KG1 (cell line): ENCODE data around the gene CRHR1.
"Not testable (repeated sequence)": the region's sequence is repeated elsewhere in the genome, so short reads cannot be mapped to it uniquely, and the experiment has no call there.

Source experiments
- DNase-seq: peaks from one replicate; lab custom pipeline; 2025; lab: John Stamatoyannopoulos, UW

CRHR1 gene

DNA sequence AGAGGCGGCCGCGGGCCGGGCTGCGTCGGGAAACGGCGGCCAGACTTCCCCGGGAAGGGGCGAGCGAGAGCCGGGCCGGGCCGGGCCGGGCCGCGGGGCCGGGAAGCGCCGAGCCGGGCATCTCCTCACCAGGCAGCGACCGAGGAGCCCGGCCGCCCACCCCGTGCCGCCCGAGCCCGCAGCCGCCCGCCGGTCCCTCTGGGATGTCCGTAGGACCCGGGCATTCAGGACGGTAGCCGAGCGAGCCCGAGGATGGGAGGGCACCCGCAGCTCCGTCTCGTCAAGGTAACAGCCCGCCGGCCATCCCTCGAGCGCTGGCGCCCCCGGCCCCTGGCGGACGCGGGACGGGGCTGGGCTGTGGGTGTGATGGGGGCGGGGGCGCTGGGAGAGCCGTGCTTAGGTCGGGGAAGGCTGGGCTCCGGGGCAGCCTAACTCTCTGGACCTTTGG lies at the start of gene CRHR1:
Gene CRHR1 (plus strand): TSS at position 28 of the 448 bp plus-strand sequence. CDS start 225 bp downstream, at position 253.
- no peak for DNase-seq

- DNase-seq = no peak
These were observed 49.5 kb upstream of the CRHR1 start for GRCh38 chr17:45734598-45734997.

- no peak for DNase-seq
These were observed 48.6 kb upstream of the CRHR1 start for GRCh38 chr17:45735488-45735887.

DNA sequence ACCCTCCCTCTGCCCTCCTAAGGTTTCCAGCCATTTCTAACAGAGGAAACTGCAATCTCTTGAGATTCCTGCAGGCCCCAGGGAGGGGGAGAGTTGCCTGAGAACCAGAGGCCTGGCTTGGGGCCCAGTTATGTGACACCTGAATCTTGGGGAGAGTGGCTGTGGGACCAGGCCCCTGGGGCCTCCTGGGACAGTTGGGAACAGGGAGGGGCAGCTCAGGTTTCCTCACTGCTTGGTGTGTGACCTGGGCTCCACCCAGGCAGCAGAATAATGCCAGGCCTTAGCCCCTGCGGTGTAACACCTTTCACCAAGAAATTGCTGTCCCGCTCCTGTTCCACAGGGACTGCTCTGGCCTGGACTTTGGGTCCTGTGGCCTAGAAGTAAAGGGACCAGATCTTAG lies 44.3 kb upstream of the CRHR1 start:
- no peak for DNase-seq

DNA sequence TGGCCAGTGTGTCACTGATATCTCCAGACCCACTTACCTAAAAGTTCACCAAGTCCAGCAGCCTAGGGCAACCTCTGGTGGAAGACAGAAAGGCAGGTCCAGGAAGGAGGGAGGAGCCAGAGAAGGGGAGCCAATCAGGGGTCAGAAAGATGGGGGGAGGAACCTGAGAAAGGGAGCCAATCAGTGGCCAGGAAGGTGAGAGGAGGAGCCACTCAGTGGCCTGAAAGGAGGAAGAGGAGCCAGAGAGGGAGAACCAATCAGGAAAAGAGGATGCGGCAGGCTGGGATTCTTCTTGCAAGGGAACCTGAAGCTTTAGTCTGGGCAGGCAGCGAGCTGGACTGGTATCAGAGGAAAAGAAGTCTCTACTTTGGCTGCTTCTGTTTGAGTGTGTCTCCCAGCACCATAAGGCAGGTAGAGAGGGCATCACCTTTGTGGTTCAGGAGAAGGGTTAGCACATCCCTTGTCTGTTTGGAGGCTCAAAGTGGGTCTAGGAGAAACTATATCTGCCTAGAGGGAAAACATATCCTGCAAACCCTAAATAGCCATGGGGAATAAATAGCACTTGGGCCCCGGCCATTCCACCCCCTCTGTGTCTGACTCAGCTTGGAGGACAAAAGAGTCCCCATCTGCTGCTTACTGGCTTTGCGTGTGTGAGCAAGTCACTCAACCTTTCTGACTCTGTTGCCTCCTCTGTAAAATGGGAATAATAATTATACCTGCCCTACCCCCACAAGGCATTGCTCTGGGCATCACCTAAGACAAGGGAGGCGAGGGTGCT lies 43.4 kb upstream of the CRHR1 start:
- DNase-seq = no peak

- no peak for DNase-seq
These were observed 41.9 kb upstream of the CRHR1 start for GRCh38 chr17:45742251-45742650.

GRCh38 chr17:45743626-45744326 lies 40.3 kb upstream of the CRHR1 start:
- DNase-seq = no peak

- not testable (repeated sequence) for DNase-seq
These were observed 39.3 kb upstream of the CRHR1 start for GRCh38 chr17:45744826-45745225.

DNA sequence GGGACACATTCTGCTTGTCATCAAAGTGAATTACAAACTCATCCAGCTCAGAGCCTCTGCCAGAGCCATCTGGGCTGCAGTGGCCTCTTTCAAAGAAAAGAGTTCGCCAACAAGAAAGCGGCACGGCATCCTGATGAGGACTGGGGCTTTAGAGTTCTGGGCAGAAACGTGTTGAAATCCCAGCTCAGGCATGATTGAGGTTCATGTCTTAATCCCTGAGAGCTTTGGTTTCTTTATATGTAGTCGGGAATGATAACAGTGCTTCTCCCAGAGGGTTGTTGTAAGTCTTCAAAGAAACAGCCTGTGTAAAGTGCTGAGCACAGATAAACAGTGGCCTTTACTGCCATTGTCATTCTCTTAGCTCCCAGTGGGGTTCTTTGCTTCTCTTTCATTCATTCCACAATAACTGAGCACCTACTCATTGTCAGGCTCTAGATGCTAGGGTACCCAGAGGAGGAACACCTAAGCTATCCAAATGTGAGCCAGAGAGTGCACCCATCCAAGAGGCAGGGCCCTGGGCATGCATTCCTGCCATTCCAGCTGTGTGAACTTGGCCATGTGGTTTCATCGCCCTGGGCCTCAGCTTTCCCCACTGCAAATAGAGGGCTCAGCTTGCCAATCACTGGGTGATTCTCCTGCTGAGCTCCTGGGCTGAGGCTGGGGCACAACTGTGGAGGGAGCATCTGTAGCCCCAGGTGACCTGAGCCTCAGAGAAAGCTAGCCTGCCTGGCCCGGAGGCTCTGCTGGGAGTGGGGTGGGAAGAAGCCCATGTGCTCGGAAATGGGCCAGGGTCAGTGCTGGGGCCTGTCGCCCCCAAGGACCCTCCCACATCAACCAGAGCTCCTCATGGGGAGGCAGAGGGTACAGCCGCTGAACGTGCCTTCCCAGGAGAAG lies 38.3 kb upstream of the CRHR1 start:
- DNase-seq = no peak

DNA sequence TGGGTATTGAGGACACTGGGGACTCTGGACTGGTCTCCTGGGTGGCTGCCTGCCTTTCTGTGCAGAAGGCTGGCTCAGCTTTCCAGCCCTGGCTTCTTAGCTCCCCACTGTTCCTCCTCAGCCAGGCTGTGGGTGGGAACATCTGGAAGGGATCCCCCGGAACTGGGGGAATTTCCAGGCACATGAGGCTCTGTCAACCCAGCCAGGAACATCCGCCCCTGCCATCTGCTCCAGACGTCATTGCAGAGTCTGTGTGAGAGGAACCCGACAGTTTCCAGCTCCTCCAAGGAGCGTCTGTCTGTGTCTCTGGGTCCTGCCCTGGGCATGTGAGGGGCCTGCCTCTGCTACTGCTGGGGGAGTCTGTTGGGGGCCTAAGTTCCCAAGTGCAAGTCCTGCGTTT lies 36.2 kb upstream of the CRHR1 start:
- DNase-seq = no peak

- DNase-seq = no peak
These were observed 35.3 kb upstream of the CRHR1 start for GRCh38 chr17:45748731-45749310.

DNA sequence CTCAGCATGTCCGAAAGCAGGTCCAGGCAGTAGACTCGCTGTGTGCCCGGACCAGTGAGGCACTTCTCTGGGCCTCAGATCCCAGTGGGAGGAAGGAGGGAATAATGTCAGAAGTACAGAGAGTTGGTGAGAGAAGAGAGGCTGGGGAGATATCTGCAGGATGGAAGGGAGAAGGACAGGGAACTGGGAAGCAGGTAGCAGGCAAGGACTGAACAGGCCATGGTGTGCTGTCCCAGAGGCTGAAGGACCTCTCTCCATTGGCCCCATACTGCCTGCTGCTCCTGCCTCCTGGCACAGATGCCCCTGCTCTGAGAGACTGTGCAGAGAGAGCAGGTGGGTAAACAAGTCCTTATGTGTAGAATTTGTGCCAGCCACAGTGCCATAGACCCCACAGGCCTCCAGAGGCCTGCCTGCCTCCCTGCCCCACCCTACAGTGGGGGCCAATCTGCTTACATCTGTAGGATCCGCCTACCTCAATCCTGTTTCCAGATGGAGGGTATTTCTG lies 34.2 kb upstream of the CRHR1 start:
- DNase-seq = no peak

- DNase-seq = no peak
These were observed 33.2 kb upstream of the CRHR1 start for GRCh38 chr17:45750779-45751440.

DNA sequence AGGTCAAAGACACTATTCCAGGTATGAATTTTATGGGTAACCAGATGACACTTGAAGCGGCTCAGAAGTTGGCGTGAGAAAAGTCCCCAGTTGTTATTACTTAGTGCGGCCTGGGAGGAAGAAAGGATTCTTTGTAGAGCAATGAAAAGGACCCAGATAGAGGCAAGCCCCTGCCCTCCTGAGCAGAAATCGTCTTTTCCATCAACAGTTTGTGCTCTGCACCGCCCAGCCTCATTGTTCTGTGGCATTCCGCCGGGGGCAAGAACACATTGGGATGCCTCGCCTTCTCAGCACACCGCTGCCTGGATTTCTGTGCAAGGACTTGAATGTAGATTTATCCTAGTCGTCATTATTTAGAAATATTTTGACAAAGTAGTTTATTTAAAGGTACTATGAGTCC lies 32.7 kb upstream of the CRHR1 start:
- no peak for DNase-seq

DNA sequence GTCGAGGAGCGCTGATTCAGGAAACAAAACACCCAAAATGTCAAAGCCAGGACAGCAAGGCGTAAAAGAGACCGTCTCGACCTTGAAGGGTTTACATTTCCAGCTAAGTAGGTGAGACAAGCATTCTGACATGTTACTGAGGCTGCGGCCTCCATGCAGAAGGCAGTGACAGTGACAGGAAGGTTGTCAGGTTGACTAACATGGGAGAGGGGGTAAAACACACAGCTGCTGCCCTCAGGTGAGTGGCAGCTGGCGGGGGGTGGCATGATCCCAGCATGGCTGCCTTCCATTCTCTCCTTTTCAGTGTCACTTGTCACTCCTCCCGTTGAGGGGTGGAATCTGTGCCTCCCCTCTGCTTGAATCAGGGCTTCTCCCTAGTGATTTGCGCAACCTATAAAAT lies 31.9 kb upstream of the CRHR1 start:
- no peak for DNase-seq

DNA sequence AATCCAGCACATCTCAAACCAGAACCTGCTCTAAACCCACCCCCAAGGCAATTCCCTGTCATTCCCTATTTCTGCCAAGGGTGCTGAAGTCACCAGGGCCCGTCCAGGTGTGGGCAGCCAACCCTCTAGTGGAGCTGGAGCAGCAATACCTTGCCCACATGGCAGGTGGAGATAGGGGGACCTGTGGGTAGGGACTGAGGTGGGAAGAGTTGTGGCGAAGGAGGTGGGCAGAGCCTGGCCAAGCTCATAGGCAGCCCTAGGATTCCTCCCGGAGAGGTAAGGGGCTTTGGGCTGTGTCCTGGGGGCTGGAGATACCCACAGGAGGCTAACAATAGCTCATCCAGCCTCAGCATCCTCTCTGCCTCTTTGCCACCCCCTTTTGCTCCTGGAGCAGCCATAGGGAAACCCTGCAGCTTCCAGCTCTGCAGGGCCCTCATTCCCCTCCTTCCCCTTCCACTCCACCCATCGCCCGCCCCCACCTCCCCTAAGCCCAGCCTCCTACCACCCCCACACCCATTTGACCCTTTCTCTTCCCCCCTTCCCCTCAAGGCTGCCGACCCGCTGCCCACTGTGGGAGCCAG lies 30.4 kb upstream of the CRHR1 start:
- DNase-seq = no peak

- no peak for DNase-seq
These were observed 29.1 kb upstream of the CRHR1 start for GRCh38 chr17:45755050-45755449.

- no peak for DNase-seq
These were observed 27.7 kb upstream of the CRHR1 start for GRCh38 chr17:45756266-45756991.

GRCh38 chr17:45757431-45758218 lies 26.5 kb upstream of the CRHR1 start:
- no peak for DNase-seq
